GM18519 (cell line): ENCODE data around the gene COL18A1.
"Not testable (repeated sequence)": the region's sequence is repeated elsewhere in the genome, so short reads cannot be mapped to it uniquely, and the experiment has no call there.

Experiments used
- ATAC-seq: cut with Tn5 transposase; IDR thresholded peaks from one replicate; pipeline ENCODE4 v1.9.1; 2021; ENCODE audit warnings: mild to moderate bottlenecking, moderate library complexity; ENCODE audit not compliant: unreplicated experiment, low FRiP score

COL18A1 gene

GRCh38 chr21:45366931-45367401 lies 38.0 kb upstream of the COL18A1 start:
- ATAC-seq: no peak

DNA sequence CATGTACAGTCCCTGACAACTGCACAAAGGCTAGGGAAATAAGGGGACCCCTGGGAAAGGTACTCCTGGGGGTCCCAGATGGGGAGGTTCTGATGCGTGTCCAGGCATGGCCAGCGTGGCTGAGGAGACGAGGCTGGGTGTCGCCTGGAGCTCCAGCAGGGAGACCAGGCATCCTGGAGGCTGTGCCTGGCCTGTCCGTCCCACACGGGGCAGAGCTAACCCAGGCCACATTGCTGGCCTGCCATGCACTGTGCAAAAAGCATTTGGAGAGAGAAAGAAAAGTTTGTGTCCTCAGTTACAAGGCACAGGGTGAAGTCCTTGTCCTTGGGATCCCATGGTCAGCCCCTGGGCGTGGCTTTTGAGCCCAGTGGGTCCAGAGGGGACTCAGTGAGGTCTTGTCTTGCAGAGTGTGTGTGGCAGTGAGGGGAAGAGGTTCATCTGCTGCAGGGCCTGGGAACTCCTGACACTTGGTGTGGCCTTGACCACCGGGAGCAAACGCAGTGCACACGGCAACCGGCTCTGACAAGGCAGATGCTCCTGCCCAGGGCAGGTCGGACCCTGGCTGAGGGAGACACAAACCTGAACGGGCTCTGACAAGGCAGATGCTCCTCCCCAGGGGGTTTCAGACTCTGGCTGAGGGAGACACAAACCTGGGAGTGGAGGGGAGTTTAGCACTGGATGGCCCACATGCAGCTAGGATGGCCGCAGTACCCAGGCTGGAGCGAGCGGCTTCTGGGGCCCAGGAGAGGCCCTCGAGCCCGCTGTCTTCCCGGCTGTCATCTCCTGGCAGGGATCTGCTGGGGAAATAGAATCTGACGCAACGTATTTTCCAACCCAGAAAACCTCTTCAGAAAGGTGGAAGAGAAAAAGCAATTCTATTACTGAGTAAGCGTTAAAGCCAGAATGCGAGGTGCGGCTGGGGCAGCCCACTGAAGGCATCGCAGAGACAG lies 37.3 kb upstream of the COL18A1 start:
- ATAC-seq: no peak

DNA sequence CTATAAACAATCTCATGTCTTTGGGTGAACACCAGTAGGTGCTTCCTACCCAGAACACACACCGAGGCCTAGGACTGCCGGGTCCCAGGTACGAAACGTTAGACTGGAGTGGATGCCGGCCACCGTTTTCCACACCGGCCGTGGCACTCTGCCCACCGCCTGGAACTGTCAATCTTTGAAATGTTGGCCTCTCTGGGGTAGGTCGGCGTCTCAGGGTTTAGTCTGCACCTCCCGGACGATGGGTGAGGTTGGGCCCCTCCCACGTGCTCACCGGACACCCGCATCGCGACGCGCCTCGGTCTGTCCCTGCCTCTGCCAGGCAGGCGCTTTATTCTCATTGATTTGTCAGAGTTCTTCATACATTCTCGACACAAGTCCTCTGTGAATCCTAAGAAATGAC lies 35.9 kb upstream of the COL18A1 start:
- not testable (repeated sequence) for ATAC-seq

GRCh38 chr21:45370575-45370974 lies 34.4 kb upstream of the COL18A1 start:
- no peak for ATAC-seq

DNA sequence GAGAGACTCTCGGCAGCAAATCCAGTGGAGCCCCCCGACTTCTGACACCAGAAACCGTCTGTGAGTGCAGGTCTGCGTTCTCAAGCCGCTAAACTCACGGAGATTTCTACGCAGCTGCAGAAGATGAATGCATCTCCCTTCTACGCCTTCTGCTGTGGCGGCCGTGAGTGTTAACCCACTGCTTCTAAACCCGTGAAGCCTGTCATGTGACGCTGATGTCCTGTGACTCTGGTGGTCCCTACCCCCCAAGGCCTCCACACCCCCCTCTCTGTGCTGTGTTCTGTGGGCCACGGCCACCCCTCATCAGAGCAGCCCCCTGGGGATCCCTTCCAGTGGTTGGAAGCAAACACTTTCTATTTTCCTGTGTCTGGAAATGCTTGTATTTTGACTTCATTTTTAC lies 33.9 kb upstream of the COL18A1 start:
- ATAC-seq: no peak

- no peak for ATAC-seq
These were observed 33.3 kb upstream of the COL18A1 start for GRCh38 chr21:45371655-45372054.

GRCh38 chr21:45372732-45373355 lies 32.1 kb upstream of the COL18A1 start:
- ATAC-seq: no peak

DNA sequence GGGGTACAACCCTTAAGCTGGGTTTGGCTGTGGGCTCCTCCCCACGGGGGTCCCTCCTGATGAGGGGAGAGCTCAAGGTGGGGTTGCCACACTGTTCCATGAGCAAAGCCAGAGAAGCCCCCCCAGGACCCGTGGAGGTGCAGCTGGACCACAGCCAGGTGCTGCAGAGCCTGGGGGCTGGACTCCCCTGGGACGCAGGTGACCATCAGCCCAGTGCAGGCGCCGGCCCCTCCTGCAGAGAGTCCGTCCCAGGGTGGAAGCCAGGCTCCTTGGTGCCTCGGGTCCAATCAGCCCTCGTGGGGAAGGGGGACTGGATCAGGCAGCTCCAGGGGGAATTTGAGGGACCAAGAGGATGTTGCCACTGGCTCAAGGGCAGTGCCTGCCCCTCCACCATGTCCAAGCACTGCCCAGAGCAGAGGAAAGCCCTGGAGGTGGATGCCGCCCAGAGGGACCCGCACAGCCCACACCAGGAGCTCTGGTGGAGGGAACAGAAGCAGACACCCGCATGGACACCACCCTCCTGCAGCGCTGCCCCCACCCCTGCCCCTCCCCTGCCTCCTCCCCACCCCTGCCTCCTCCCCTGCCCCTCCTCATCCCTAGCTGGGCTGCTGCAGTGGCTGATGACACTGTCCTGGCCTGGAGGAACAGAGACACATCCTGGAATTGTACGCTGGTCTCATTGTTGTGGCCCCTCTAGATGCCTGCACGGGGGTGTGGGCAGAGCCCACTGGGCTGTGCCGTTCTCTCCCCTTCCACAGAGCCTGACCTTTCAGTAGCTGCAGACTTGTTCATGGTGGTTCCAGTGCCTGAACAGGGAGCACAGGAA lies 30.8 kb upstream of the COL18A1 start:
- no peak for ATAC-seq

GRCh38 chr21:45374826-45375455 lies 30.0 kb upstream of the COL18A1 start:
- ATAC-seq: no peak

DNA sequence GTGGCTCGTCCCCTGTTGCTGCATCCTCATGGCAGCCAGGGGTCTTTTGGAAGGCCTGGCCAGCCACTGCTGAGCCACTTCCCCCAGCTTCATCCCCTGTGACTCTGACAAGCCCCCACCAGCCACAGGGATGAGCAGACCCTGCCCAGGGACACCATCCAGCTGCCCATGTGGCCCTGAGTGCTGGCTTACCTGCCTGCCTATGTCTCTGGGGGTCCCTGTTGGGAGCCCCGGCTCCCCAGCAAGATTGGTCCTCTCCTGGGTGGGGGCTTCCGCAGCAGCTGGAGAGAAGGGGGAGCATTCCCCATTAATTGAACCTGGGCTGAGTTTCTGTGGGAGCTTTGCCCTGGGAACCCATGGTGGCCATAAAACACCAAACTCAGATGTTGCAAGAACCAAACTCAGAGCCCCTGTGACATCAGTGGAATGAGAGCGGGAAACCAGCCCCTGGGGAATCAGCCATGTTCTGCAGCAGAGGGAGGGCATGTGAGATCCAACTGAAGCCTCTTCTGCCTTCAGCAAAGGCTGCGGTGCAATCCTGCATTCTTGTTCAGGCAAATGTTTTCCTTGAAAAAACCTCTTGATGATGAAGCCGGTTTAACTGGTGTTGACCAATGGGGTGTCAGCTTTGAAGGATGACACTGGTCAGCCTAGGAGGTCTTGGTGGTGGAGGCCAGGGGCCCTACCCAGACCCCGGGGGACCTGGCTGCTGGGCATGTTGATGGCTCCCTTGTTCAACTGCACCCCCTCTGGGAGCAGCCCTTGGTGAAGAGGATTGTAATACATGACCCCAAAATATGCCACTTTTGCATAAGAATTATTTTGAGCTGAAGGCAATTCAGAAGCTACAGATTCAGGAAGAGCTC lies 28.3 kb upstream of the COL18A1 start:
- no peak for ATAC-seq

GRCh38 chr21:45377325-45377709 lies 27.6 kb upstream of the COL18A1 start:
- no peak for ATAC-seq

DNA sequence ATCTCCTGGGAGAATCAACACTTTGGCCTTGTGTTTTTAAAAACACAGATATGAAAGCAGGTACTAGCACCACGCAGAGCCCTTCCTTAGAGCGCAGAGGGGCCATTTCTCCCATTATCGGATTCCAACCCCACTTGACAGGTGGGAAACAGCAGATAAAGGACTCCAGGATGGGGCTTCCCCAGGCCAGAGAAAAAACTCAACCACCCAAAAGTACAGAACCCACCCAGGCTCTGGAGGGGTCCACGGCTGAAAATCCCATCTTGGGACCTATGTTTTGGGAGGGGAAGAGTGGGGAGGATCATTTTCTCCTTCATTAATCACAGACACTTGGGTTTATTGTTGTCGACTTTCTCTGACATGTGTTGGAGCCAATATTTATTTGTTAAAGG lies 27.1 kb upstream of the COL18A1 start:
- no peak for ATAC-seq

- ATAC-seq: no peak
These were observed 26.6 kb upstream of the COL18A1 start for GRCh38 chr21:45378258-45378966.

DNA sequence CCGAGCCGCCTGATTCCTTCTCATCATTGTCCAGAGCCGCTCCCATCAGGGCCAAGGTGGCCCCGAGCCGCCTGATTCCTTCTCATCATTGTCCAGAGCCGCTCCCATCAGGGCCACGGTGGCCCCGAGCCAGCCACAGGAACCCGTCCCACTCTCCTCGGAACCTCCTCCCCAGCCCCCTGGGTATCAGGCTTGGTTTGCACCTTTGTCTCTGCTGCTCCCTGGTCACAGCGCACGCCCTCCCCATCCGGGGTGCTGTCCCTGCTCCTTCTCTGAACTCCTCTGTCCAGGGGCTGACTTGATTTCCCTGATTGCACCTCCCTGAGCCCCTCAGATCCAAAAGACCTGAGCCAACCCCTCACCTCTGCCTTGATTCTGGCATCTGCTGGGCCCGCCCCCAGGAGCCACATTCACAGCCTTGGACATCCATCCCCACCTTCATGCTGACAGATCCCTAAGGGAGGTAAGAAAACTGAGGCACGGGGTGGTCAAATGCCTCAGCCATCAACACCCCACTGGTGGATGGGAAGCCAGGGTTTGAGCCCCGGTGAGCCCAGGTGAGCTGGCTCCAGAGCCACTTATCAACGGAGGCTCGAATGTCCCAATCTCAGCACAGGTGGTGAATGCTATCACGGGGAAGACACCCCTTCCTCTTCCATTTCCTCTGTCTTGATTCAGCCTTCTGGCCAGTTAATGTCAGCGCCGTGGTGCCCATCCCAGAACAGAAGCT lies 25.6 kb upstream of the COL18A1 start:
- no peak for ATAC-seq

DNA sequence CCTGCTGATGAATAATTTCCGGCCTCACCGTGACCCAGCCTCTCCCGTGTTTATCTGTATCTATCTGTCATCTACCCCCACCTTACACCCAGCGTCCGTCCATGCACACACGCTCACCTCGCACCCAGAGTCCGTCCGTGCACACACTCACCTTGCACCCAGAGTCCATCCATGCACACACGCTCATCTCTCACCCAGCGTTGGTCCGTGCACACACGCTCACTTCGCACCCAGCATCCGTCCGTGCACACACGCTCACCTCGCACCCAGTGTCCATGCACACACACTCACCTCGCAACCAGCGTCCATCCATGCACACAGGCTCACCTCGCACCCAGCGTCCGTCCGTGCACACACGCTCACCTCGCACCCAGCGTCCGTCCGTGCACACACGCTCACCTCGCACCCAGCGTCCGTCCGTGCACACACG lies 25.0 kb upstream of the COL18A1 start:
- no peak for ATAC-seq

- ATAC-seq: no peak
These were observed 24.4 kb upstream of the COL18A1 start for GRCh38 chr21:45380566-45380965.

GRCh38 chr21:45381036-45381787 lies 23.8 kb upstream of the COL18A1 start:
- no peak for ATAC-seq
